Stimulated activated CD4-positive, alpha-beta T cell treated with anti-CD3 and anti-CD28 coated beads, Interleukin-1b, Interleukin-23, amount 100 ng/mL, for 1 hour (primary cell): ENCODE measurements around the gene PPIE.

Source experiments
- DNase-seq, 2 donors: peaks; one replicate each; pipeline ENCODE4 v3.0.0-alpha.2; 2020; ENCODE audit warnings: low read depth in 2 of 2

Gene PPIE

DNA sequence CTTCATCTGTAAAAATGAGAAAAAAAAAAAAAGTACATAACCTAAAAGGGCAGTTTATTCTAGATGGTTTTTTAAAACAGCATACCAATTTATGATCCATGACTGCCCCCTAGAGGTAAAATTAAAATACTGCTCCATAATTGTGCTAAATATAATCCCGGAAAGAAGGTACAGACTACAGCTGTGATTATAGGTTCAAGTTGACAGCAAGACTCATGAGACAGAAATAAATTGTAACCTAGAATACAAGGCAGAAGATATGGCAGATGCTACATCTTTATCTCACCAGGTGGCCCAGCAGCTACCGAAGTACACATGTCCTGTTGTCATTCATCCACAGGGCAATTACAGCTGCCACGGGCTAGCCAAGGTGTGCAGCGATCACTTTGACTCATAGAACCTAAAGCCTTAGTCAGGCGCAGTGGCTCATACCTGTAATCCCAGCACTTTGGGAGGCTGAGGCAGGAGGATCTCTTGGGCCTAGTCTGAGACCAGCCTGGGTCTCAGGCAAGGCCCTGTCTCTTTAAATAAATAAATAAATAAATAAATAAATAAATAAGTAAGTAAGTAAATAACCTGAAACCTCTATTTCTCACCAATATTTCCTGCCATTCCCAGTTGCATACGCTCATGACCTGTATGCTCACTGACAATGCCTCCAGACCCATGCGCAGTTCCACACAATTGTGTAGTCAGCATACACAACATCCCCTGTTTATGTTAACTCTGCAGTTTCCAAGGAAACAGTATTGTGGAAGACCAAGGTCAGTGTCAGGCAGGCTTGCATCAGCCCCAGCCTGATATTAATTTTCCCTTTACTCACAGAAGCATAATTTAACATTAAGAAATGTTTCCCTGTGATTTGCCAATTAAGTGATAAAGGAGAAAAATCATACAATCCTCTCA is 18.3 kb upstream of the PPIE start:
- no peak for DNase-seq

DNA sequence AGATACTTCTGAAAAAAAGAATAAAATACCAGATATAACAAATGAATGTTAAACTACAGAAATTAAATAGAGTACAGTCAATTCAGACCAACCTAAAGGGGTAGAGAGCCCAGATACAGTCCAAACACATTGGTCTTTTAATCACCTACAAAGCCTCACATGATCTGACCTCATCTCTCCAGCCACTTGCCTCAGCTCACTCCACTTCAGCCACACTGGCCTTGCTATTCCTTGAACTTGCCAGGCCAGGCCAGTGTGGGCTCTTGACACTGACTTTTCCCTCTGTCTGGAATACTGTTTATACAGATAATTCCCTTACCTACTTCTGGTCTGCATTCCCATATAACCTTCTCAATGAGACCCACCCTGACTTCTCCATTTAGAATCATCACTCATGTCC is 17.0 kb upstream of the PPIE start:
- no peak for DNase-seq

DNA sequence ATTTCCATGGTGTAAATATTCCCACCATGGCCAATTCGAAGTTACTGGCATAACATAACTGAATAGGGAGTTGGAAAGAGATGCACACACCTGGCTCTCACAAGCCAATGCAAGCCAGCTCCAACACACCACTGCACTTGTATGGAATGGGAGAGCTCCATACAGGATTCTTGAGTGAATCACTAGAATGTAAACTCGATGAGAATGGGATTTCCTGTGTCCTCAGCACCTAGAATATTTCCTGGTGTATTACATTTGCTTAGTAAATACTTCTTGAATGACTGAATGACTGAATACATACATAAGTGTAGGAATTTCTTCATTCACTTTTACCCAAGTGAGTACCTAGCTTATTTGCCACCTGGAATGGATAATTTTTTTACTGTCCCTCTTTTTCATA is 16.2 kb upstream of the PPIE start:
- no peak for DNase-seq

DNA sequence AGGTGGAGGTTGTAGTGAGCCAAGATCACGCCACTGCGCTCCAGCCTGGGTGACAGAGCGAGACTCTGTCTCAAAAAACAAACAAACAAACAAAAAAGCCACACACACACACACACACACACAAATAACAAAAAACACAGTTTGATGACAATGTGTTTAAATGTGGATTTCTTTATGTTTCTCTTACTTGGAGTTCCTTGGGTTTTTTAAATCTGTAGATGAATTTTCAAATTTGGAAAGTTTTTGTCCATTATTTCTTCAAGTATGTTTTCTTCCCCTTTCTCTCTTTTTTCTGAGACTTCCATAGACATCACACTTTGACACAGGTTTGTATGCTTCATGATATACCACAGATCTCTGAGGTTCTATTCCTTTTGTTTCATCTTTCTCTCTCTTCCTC is 12.1 kb upstream of the PPIE start:
- DNase-seq: no peak

DNA sequence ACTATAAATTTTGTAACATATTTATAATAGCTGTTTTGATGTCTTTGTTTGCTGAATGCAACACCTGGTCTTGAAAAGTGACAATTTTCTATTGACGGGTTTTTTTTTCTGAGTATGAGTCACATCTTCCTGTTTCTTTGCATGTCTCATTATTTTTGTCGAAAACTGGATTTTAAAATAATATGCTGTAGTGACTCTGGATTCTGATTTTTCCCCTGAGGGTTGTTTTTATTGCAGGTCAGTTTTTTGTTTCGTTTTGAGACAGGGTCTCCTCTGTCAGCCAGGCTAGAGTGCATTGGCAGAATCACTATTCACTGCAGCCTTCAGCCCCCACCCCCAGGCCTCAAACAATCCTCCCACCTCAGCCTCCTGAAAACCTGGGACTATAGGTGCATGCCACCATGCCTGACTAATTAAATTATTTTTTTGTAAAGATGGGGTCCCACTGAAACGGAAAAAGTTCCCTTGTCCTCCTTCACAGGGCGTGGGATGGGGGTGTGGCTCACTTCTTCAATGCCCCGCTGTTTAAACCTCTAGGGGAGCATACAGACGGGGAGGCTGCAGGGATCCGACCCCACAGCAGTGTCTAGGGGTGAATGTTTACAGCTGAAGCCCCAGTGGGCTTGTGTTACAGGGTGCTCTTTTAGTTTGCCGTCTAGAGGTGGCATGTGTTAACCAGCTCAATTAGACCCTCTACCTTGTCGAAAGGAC is 11.3 kb upstream of the PPIE start:
- DNase-seq: no peak

DNA sequence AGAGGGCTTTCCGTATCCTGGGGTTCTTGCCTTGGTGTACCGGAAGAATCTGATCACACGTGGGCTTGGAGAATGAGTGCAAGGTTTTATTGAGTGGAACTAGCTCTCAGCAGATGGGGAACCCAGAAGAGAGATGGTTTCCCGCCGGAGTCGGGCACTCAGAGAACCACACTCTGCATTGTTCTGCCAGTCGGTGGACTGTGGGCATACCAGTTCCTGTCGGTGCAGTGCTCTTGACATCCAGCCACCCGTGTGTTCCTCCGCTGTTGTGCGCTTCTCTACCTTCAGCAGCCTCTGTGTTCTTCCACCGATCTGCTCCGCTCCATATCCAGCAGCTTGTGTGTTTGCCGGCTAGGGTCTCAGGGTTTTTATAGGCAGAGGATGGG is 10.8 kb upstream of the PPIE start:
- no peak for DNase-seq

DNA sequence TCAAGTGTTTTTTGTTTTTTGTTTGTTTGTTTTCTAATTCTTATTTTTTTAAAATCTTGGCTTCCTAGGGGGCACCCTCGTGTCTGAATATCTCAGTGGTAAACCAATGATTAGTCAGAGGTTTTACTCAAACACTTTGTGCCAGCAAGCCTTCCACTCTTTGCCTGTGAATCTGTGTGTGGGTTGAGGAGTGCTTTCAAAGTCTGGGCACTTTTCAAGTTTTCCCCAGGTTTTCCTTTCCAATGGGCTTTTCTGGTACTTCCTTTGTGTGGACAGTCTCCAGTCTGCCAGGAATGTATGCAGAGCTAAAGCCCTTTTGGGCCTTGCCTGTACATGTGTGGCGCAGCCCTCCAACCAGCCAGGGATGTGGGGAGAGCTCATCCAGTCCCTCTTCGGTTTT is 9.7 kb upstream of the PPIE start:
- DNase-seq: no peak

DNA sequence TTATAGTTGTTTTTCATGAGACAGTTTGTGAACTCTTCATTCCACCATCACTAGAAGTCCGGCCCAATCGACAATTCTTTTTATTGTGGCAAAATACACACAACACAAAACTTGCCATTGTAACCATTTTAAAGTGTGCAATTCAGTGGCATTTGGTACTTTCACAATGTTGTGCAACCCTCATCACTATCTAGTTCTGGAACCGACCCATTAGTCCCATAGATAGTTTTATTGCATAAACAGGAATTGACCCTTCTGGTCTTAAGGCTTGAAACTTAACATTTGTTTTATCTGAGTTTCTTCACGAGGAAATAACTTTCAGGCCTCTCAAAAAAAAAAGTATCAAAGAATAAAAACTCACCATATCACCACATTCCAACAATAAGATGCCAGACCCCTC is 8.8 kb upstream of the PPIE start:
- no peak for DNase-seq

DNA sequence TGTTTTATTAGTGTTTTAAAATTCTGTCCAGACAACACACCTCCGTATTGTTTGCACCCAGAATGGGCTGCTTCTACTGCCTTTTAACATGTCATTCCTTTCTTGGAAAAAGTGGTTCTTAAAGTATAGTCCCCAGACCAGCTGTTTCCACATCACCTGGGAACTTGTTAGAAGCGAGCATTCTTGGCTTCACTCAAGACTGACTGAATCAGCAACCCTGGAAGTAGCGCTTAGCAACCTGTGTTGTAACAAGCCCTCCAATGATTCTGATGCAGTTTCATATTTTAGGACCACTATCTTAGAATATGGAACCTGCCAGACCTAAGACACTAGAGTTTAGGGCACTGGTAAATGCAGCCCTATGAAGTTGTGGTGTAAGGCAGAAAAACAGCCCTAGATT is 6.0 kb upstream of the PPIE start:
- no peak for DNase-seq

DNA sequence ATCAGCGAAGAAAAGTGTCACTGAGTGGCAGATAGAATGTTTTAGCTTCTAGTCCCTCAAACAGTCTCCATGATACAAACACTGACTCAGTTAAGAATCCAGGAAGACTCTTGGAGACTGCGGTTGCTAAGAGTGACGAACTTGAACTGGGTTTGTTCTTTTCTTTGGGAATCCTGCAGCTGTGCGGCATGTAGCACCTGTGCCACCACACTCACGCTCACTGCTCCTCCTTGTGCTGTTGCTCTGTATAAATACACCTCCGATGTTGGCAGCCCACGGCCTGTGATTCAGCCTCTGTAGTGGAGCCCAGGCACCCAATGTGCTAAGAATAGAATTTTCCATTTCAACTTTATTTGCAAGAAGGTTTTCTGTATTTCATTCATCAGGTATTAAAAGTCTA is 5.5 kb upstream of the PPIE start:
- no peak for DNase-seq

DNA sequence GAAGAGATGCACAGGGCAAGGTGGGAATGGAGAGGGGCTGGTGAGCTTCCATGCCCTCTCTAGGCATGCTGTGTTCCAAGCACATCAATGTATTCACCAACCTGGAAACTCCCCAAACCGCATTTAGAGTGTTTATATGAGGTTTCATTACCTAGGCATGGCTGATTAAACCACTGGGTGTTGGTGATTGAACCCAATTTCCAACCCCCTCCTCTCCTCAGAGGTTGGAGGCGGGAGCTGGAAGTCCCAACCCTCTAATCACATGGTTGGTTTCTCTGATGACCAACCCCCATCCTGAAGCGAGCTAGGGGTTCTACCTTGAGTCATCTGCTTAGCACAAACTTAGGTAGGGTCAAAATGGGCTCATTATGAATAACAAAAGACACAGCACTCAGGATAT is 3.0 kb upstream of the PPIE start:
- no peak for DNase-seq

DNA sequence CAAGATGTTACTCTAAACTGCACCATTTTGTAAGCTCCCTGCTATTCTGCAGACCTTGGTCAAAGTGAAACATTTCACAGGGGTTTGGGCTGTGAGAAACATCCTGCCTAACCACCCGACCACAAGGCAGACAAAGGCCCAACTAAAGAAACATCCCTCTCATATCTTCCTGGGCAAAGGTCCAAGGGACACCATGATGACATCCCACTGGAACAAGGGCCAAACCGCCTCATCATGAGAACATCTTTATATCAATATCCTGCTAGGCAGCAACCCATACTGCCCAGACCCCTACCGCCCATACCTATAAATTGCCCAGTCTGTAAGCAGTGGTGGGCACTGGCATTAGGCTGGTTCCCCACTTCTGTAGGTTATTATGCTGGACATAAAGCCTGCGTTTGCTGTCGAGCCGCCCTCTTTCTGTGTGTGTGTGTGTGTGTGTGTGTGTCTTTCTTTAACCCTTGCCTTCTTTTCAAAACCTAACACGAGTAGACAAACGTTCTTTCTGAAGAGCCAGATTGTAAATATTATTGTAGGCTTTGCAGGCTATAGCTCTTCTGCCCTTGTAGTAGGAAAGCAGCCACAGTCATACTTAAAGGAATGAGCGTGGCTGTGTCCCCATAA is 1.0 kb upstream of the PPIE start:
- DNase-seq: no peak

DNA sequence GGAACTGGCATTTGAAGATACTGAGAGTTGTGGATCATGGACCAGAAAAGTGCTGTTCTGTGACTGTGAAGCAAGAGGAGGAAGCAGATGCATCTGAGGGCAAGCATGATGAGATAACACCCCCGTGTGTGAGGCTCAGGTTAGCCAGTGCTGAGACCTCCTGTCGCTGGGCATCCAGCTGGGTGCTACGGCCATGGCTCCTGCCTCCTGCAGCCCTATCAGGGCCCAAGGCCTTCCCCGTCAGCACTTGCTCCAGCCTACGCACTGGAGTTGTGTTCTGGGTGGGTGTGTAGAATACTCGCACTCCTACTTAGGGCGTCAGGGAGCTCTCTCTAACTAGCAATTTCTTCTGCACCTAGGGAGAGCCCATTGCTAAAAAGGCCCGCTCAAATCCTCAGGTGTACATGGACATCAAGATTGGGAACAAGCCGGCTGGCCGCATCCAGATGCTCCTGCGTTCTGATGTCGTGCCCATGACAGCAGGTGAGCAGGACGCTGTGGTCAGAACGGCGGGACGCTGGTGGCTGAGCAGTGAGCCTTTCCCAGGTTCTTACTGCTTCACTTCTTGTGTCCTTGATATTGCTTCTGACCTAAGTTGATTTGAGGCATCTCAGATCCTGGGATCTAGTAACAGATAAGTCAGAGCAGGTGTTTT is 6.5 kb downstream of the PPIE start:
- no peak for DNase-seq

DNA sequence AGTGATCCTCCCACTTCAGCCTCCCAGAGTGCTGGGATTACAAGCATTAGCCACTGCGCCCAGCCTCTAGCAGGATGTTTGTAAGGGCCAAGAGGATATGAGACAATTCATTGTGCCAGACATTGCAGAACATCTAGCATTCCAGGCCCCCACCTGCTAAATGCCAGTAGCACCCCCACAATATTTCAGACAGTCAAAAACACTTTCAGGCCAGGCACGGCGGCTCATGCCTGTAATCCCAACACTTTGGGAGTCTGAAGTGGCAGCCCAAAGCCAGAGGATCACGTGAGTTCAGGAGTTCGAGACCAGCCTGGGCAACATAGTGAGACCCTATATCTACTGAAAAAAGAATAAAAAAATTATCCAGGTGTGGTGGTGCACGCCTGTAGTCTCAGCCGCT is 12.9 kb downstream of the PPIE start:
- no peak for DNase-seq

DNA sequence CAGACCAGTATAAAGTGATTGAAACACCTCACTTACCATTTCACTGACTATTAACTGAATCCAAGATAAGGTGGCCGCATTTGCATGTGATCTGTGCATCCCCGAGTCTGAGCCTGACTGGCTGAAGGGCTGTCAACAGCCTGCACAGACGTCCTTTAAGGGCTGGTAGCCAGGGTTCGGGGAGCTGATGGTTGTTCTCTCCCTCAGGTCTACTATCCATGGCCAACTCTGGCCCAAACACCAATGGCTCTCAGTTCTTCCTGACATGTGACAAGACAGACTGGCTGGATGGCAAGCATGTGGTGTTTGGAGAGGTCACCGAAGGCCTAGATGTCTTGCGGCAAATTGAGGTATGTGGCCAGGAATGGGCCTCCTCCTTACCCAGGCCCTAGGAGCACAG is 14.0 kb downstream of the PPIE start:
- no peak for DNase-seq

DNA sequence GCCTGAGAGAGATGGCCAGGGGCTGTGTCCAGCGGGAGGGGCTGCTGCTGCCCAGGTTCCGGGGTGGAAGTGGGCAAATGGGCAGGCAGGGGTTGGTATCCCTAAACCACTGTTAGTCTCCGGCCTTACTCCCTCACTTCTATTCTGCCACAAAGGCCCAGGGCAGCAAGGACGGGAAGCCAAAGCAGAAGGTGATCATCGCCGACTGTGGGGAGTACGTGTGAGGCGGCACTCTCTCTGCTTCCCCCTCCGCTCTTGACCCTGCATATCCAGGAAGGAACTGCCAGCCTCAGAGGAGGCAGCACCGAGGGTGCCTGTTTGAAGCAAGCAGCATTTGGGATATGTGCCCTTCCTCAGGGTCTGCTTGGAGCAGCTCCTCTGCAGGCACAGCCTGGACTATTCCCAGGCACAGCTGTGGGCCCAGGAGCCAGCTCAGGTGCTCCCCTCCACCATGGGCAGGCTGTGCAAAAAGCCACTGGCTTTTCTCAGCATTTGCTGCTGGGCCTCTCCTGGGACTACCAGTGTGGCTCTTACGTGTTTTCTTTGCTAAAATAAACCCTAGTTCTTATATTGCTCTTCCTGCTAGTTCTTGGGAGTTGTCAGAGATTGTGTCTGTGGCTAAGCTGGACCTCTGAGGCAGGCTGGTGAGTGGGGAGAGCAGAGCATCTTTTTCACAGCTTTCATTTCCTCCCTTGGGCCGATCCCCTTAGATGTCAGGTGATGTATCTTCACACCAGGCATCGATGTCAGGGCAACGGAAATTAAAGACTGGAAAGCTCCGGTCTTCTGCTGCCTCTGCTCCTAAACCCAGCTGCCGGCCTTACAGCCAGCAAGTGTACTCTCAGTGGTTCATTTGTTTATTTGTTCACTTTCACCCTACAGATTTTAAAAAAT is 14.7 kb downstream of the PPIE start:
- no peak for DNase-seq

DNA sequence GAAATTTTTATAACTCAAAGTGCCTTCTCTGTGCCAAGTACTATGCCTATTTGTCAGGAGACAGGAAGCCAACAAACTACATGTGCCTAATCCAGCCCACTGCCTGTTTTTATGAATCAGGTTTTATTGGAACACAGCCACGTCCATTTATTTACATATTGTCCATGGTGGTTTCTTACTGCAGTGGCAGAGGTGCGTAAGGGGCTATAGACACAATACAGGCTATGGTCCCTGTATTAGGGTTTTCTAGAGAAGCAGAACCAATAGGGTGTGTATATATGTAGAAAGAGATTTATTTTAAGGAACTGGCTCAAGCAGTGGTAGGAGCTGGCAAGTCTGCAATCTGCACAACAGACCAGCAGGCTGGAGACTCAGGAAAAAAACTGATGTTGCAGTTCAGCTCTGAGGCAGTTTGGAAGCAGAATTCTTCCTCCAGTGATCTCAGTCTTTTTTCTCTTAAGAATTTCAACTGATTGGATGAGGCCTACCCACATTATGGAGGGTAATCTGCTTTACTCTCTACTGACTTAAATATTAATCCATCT is 15.4 kb downstream of the PPIE start:
- DNase-seq: no peak

DNA sequence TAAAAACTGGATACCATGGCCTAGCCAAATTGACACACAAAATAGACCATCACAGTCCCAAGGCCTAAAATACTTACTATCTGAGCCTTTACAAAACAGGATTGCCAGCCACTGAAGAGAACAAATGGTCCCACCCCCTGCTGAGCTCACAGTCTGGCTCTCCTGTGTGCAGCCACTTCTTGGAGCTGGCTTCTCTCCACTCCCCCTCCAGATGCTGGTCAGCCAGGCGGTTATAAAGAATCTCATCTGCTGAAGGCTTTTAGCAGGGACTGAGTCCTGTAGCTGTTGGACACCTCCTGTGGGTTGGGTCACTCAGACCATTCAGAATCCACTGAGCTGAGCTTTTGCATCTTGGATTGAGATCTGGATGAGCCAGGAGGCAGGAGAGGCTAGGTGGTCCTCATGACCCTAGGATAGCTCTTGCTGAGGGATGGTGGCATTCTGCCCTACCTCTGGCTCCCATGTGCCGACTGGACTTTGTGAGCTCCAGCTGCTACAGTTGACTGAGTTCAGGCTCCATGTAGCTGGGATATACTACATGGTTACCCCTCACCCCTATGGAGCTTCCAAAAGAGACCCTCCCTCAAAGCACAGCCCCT is 16.3 kb downstream of the PPIE start:
- no peak for DNase-seq

DNA sequence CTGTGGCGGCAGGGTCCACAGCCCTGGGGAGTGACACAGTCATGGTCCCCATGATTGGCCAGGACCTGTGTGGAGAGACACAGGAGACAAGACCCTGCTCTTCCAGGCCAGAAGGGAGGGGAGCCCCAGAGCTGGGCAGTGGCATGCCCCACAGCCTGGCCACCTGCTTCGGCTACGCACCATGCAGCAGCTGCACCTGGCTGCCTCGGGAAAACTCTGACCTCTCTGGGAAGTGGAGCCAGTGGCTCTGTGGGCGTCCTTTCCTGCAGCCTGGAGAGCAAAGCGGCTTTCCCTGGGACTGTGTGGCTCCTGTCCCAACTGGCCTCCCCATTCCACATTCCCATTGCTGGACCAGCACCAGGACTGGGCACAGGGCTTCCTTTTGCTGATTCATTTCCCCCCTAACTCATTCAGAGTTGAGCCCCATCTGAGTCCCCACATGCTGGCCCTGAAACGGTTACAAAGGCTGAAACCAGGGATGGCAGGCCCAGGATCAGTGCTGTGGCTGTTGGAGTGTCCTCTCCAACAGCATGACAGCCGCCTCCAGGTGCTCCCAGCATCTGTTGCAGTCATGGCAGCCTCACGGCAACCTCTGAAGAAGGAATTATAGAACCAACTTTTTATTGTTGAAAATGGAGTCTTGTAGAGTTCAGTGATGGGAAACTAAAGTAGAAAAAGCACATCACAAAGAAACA is 17.4 kb downstream of the PPIE start:
- no peak for DNase-seq

DNA sequence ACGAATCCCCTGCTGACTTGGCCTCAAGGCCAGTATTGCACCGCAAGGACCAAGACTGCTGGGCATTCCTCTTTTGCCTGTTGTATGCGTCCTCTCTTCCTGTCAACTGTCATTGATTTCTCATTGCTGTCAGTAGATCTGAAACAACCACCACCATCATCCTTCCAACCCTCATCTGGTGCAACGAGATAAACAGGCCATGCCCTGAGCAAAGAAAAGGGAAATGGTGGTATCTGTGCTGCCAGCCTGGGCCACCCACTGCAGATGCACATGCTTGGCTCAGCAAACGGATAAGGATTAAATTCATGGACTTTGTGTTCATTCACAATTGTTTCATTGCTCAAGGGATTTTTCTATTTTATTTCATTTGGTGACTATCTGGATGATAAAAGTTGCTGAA is 18.8 kb downstream of the PPIE start:
- DNase-seq: no peak
